Measurements from ENCODE around the gene PIGR.

GRCh38 chr1:206903687-206904086 is 42.6 kb downstream of the PIGR start:
- TF ChIP-seq CTCF (IDR thresholded peaks at IDR 0.05; ENCODE audit: borderline replicate concordance, extremely low read depth, low read length, poor library complexity, severe bottlenecking), result no peak
- TF ChIP-seq EZH2 (IDR thresholded peaks at IDR 0.05; ENCODE audit: borderline replicate concordance, low read depth, low read length, severe bottlenecking), result no peak

Data from DND-41 (cell line).